Activated CD8-positive, alpha-beta T cell treated with anti-CD3 and anti-CD28 coated beads, Interleukin-2, amount 10 ng/mL, durations not matched to agents 7 days and 5 days (primary cell): Measurements from ENCODE around the gene PKN3. TPM values are rescaled to one million over a fixed set of nuclear protein-coding genes. Genes with fewer than 3 reads are reported as not detected.
A peak's percentile ranks its signal among the peaks of the same experiment; 100 is the strongest.
"Not testable (repeated sequence)": the region's sequence is repeated elsewhere in the genome, so short reads cannot be mapped to it uniquely, and the experiment has no call there.

ENCODE experiments used
- ATAC-seq: fragments of 150-1000 bp; cut with Tn5 transposase; one replicate; pipeline ENCODE4 v1.10.0; 2021; ENCODE audit warnings: moderate library complexity
- CTCF ChIA-PET: fragments of 350-600 bp; sonication (Branson Sonifier 250); formaldehyde crosslinking; loops from one replicate; lab custom pipeline; 2021; ENCODE audit warnings: antibody characterized with exemption; lab: Charles Lee
- POLR2A ChIA-PET: fragments of 350-600 bp; sonication (Branson Sonifier 250); formaldehyde crosslinking; loops from one replicate; lab custom pipeline; 2021; ENCODE audit warnings: antibody characterized with exemption; lab: Charles Lee
- DNase-seq: peaks from one replicate; pipeline ENCODE4 v3.0.0-alpha.2; 2020
- H3K27ac Mint-ChIP-seq: one replicate; pipeline ENCODE4 v1.8.0; 2021; ENCODE audit warnings: mild to moderate bottlenecking, mixed read lengths
- H3K27me3 Mint-ChIP-seq: one replicate; pipeline ENCODE4 v1.8.0; 2021; ENCODE audit warnings: low read depth, mixed read lengths
- H3K36me3 Mint-ChIP-seq: one replicate; pipeline ENCODE4 v1.8.0; 2021; ENCODE audit warnings: low read depth, mixed read lengths
- H3K4me1 Mint-ChIP-seq: one replicate; pipeline ENCODE4 v1.8.0; 2021; ENCODE audit warnings: low read depth, mixed read lengths
- H3K4me3 Mint-ChIP-seq: one replicate; pipeline ENCODE4 v1.8.0; 2021; ENCODE audit warnings: mild to moderate bottlenecking, mixed read lengths
- H3K9me3 Mint-ChIP-seq: one replicate; pipeline ENCODE4 v1.8.0; 2022; ENCODE audit warnings: mixed read lengths; ENCODE audit not compliant: insufficient read depth
- total RNA-seq, 2 experiments: library from RNA; stranded (reverse); gene quantifications; one replicate each; pipeline ENCODE4 v1.2.3, GENCODE V29; 2021

Gene PKN3
- 1 to 10 TPM; 7.6 to 8.0 TPM for total RNA-seq

DNA sequence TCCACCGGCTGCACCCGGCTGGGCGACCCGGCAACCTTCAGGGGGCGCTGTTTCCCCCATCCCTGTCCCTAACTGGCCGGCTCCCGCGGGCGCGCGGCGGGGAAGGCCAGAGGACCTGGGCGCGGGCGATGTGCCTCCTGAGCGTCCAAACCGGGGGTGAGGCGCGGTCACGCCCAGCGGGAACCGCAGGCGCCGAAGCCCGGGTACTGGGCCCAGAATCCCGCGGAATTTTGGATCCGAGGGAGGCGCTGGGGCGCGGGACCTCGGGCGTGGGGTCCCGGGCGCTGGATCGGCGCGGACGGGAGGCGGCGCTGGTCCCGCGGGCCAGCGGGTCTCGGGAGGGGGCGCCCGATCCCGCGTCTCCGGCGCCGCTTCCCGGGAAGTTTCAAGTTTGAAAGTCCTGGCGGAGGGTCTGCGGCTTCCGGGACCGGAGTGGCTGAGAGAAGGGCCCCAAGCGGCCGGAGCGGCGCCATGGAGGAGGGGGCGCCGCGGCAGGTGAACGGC, at the start of gene PKN3:
Gene PKN3 (plus strand): TSS at position 59 of the 504 bp plus-strand sequence. CDS start 413 bp downstream, at position 472.
- ChIA-PET CTCF (interaction anchor here (0.6 to 1.6 kb wide), 17 partner anchors 8 to 171 kb away, joined by 3 to 42 read pairs (median 4); partner anchors contain the start of genes ENDOG, SET, SPOUT1 and ZDHHC12), POLR2A (interaction anchor here (0.7 to 0.8 kb wide), 2 partner anchors 10 to 13 kb away, joined by 4 to 5 read pairs; partner anchors contain the start of gene SET)
- Mint-ChIP-seq H3K4me1 (peaks cover 14% of the 10 kb centered on the region), H3K36me3 (peaks cover 2% of the 10 kb centered on the region), H3K9me3 (no peaks in the 10 kb centered on the region), H3K4me3 (peak within 1 kb of the TSS; percentile 87), H3K27me3 (no peaks in the 10 kb centered on the region), H3K27ac (peak within 1 kb of the TSS; percentile 86)
- peak; percentile 91 for DNase-seq
- peak; percentile 93 for ATAC-seq

DNA sequence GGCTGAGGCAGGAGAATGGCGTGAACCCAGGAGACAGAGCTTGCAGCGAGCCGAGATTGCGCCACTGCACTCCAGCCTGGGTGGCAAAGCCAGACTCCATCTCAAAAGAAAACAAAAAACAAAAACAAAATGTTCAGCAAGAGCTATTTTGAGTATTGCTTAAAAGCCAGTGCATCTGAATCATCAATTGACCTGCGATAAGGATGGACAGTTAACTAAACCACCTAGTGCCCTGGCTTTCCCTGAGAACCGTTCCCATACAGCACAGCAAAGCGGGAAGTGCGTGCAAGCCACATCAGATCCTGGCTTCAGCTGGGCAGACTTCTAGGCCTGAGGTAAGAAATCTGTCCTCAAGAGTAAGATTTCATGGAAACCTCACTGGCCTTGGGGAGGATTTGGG, 48.4 kb upstream of the PKN3 start:
- CTCF ChIA-PET: interaction anchor here (1.7 kb wide), 1 partner anchor 48 kb away, joined by 5 read pairs; the partner anchor contains the start of gene PKN3
- no peak overlapping the region for H3K4me3 Mint-ChIP-seq
- H3K36me3 Mint-ChIP-seq: peaks cover 8% of the 10 kb centered on the region
- ATAC-seq: no peak
- no peak for DNase-seq
- peaks cover 13% of the 10 kb centered on the region for H3K4me1 Mint-ChIP-seq
- no peaks in the 10 kb centered on the region for H3K27me3 Mint-ChIP-seq
- H3K27ac Mint-ChIP-seq: no peak overlapping the region
- H3K9me3 Mint-ChIP-seq: no peaks in the 10 kb centered on the region
- POLR2A ChIA-PET: no interaction called here

DNA sequence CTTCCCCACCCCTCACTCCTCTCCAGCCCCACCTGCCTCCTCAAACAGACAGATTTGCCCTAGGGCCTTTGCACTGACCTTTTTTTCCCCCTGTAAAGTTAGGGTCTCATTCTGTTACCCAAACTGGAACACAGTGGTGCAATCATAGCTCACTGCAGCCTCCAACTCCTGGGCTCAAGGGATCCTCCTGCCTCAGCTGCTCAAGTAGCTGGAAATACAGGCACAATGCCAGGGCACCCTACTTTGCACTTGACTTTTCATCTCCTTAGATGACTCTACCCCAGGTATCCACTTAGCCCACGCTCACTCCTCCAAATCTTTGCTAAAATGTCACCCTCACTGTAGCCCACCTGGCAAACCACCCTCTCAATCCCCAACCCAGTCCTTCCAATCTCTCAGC, 47.8 kb upstream of the PKN3 start:
- Mint-ChIP-seq H3K4me1 (peaks cover 13% of the 10 kb centered on the region), H3K36me3 (peaks cover 5% of the 10 kb centered on the region), H3K27ac (peak overlapping the region; percentile 65), H3K27me3 (no peaks in the 10 kb centered on the region), H3K4me3 (peak overlapping the region; percentile 44), H3K9me3 (no peaks in the 10 kb centered on the region)
- ATAC-seq (no peak), DNase-seq (no peak)
- ChIA-PET CTCF (interaction anchor here (1.7 kb wide), 1 partner anchor 48 kb away, joined by 5 read pairs; the partner anchor contains the start of gene PKN3), POLR2A (interaction anchor here (0.5 to 0.9 kb wide), 2 partner anchors 29 to 30 kb away, joined by 3 to 4 read pairs; no protein-coding TSS in a partner anchor)

DNA sequence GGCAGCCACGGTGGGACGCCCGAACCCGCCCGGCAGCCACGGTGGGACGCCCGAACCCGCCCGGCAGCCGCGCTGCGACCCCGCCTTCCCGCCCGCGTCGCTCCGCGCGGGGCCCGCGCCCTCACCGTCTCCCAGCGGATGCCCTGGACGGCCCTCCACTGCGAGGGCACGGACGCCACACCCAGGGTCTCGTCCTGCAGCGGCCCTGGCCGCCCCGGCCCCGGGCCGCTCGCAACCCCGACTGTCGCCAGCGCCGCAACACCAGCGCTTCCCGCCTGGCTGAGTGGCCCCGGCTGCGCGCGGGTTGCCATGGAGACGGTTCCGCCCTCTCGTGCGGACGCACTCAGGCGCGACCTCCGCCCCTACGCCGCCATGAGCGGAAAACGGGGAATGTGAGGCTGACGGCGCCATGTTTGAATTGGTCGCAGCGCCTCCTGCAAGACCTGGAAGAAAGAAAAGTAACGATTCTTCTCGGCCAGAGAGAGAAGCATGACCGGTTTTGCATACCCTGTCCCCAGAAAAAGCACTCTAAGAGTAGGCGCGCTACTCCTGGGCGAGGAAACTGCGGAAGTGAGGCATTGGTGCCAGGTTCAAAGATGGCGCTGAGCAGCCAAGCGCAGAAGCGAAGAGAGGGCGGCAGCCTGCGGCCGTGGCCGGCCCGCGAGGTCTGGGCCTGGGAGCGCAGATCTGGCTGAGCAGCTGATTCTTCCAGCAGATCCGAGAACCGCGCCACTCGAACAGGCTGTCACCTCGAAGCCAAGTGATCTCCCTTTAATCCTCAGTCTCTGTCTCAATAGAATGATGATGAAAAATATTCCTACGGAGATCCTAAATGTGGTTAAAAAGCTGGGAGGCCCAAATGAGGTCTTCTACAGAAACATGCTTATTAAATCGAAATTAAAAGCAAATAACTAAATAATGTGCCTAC, 45.6 kb upstream of the PKN3 start, which contains the start of gene DYNC2I2:
Gene DYNC2I2 (minus strand): TSS at position 432 of the 928 bp plus-strand sequence. CDS start 121 bp downstream, at position 311.
- H3K4me1 Mint-ChIP-seq: peaks cover 13% of the 10 kb centered on the region
- ChIA-PET POLR2A (interaction anchor here (1.2 kb wide), 2 partner anchors 28 to 33 kb away, joined by 4 to 6 read pairs; partner anchors contain the start of gene SET), CTCF (interaction anchor here (1.1 kb wide), 2 partner anchors 28 to 162 kb away, joined by 3 to 4 read pairs; partner anchors contain the start of gene ENDOG)
- no peaks in the 10 kb centered on the region for H3K27me3 Mint-ChIP-seq
- peak within 1 kb of the TSS; percentile 84 for H3K4me3 Mint-ChIP-seq
- DNase-seq (peak; percentile 97), ATAC-seq (peak; percentile 96)
- H3K36me3 Mint-ChIP-seq: peaks cover 5% of the 10 kb centered on the region
- peak within 1 kb of the TSS; percentile 99 for H3K27ac Mint-ChIP-seq
- no peaks in the 10 kb centered on the region for H3K9me3 Mint-ChIP-seq

DNA sequence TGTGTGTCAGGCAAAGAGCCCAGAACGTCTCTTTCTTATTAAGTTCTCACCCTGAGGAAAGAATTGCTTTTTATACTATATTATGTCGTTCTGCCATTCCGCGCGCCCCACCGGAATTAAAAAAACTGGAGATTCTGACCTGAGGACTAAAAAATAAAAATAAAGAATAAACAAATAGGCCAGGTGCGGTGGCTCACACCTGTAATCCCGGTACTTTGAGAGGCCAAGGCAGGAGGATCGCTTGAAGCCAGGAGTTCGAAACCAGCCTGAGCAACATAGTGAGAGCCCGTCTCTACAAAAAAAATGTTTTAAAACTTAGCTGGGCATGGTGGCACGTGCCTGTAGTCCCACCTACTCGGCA, 45.0 kb upstream of the PKN3 start:
- Mint-ChIP-seq H3K4me1 (peaks cover 13% of the 10 kb centered on the region), H3K9me3 (no peaks in the 10 kb centered on the region), H3K36me3 (peaks cover 5% of the 10 kb centered on the region), H3K4me3 (peak overlapping the region; percentile 84), H3K27ac (peak overlapping the region; percentile 99), H3K27me3 (no peaks in the 10 kb centered on the region)
- ChIA-PET CTCF (interaction anchor here (1.1 kb wide), 2 partner anchors 27 to 161 kb away, joined by 3 to 4 read pairs; partner anchors contain the start of gene ENDOG), POLR2A (interaction anchor here (1.2 kb wide), 2 partner anchors 28 to 32 kb away, joined by 4 to 6 read pairs; partner anchors contain the start of gene SET)
- DNase-seq: no peak
- no peak for ATAC-seq

DNA sequence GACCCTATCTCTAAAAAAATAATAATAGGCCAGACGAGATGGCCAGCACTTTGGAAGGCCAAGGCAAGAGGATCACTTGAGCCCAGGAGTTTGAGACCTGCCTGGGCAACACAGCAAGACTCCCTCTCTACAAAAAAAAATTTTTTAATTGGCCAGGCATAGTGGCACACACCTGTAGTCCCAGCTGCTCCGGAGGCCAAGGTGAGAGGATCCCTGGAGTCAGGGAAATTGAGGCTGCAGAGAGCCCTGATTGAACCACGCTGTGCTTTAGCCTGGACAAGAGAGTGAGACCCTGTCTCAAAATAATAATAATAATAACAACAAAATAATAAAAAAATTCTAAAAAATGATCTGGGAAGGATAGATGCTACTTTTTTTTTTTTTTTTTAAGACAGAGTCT, 44.5 kb upstream of the PKN3 start:
- Mint-ChIP-seq H3K4me1 (peaks cover 13% of the 10 kb centered on the region), H3K27ac (peak overlapping the region; percentile 99), H3K4me3 (no peak overlapping the region), H3K27me3 (no peaks in the 10 kb centered on the region), H3K36me3 (peaks cover 5% of the 10 kb centered on the region), H3K9me3 (no peaks in the 10 kb centered on the region)
- ATAC-seq: no peak
- ChIA-PET CTCF (interaction anchor here (0.6 to 1.1 kb wide), 3 partner anchors 27 to 221 kb away, joined by 3 to 4 read pairs (median 3); partner anchors contain the start of gene ENDOG), POLR2A (interaction anchor here (1.2 kb wide), 2 partner anchors 27 to 32 kb away, joined by 4 to 6 read pairs; partner anchors contain the start of gene SET)
- DNase-seq: no peak

DNA sequence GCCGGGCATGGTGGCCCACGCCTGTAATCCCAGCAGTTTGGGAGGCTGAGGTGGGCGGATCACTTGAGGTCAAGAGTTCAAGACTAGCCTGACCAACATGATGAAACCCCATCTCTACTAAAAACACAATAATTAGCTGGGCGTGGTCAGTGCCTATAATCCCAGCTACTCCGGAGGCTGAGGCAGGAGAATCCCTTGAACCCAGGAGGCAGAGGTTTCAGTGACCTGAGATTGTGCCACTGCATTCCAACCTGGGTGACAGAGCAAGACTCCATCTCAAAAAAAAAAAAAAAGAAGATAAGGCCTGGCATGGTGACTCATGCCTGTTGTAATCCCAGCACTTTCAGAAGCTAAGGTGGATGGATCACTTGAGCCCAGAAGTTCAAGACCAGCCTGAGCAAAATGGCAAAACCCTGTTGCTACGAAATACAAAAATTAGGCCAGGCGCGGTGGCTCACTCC, 35.8 kb upstream of the PKN3 start:
- H3K36me3 Mint-ChIP-seq, CTCF ChIA-PET, H3K27ac Mint-ChIP-seq, ATAC-seq, H3K4me3 Mint-ChIP-seq, H3K27me3 Mint-ChIP-seq, H3K9me3 Mint-ChIP-seq, POLR2A ChIA-PET, DNase-seq, H3K4me1 Mint-ChIP-seq: not testable (repeated sequence)

DNA sequence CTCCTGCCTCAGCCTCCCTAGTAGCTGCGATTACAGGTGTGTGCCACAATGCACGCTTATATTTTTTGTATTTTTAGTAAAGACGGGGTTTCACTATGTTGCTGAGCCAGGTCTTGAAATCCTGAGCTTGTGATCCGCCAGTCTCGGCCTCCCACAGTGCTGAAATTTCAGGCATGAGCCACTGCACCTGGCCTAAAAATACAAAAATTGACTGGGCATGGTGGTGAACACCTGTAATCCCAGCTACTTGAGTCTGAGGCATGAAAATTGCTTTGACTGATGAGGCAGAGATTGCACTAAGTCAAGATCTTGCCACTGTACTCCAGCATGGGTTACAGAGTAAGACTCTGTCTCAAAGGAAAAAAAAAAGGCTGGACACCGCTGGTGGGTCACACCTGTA, 32.5 kb upstream of the PKN3 start:
- DNase-seq (no peak), ATAC-seq (no peak)
- CTCF ChIA-PET: interaction anchor here (1.1 kb wide), 1 partner anchor 32 kb away, joined by 4 read pairs; the partner anchor contains the start of gene PKN3
- no peak overlapping the region for H3K4me3 Mint-ChIP-seq
- no peaks in the 10 kb centered on the region for H3K36me3 Mint-ChIP-seq
- H3K27me3 Mint-ChIP-seq: no peaks in the 10 kb centered on the region
- no peak overlapping the region for H3K27ac Mint-ChIP-seq
- no peaks in the 10 kb centered on the region for H3K9me3 Mint-ChIP-seq
- POLR2A ChIA-PET: no interaction called here
- H3K4me1 Mint-ChIP-seq: no peaks in the 10 kb centered on the region

DNA sequence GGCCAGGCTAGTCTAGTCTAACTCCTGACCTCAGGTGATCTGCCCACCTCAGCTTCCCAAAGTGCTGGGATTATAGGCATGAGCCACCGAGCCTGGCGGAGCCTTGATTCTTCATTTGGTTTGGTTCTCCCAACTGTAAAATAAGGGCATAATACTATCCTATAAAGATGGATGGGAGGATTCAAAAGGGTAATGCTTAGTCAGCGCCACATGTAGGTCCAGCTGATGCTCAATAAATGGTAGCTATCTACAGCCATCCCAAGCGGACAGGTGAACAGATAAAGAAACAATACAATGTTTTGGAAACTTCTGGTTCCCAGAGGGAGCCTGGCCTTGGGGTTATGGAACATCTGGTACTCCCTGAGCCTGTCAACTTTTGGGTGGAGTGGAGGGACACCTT, 26.9 kb upstream of the PKN3 start:
- CTCF ChIA-PET: no interaction called here
- H3K27ac Mint-ChIP-seq: no peak overlapping the region
- no peak for ATAC-seq
- POLR2A ChIA-PET: no interaction called here
- H3K27me3 Mint-ChIP-seq: no peaks in the 10 kb centered on the region
- DNase-seq: no peak
- H3K4me3 Mint-ChIP-seq: no peak overlapping the region
- peaks cover 9% of the 10 kb centered on the region for H3K36me3 Mint-ChIP-seq
- H3K9me3 Mint-ChIP-seq: no peaks in the 10 kb centered on the region
- no peaks in the 10 kb centered on the region for H3K4me1 Mint-ChIP-seq

DNA sequence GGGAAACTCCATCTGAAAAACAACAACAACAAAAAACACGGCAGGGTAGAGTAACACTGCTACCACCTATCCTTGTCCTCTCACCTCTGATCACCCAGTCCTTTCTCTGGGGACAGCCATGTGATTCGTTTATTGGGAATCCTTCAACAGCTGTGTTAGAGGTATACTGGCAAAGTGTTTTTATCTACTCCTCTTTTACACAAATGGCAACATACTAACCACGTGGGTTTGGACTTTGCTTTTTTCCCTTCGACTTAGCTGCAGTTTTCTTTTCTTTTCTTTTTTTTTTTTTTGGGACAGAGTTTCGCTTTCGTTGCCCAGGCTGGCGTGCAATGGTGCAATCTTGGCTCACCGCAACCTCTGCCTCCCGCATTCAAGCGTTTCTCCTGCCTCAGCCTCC, 24.5 kb upstream of the PKN3 start:
- H3K9me3 Mint-ChIP-seq: no peaks in the 10 kb centered on the region
- H3K36me3 Mint-ChIP-seq: peaks cover 13% of the 10 kb centered on the region
- DNase-seq (no peak), ATAC-seq (no peak)
- no peaks in the 10 kb centered on the region for H3K27me3 Mint-ChIP-seq
- H3K4me1 Mint-ChIP-seq: peaks cover 3% of the 10 kb centered on the region
- POLR2A ChIA-PET: no interaction called here
- no peak overlapping the region for H3K4me3 Mint-ChIP-seq
- CTCF ChIA-PET: no interaction called here
- H3K27ac Mint-ChIP-seq: no peak overlapping the region
